ENCODE data around the gene ATXN1.
"Not testable (repeated sequence)": the region's sequence is repeated elsewhere in the genome, so short reads cannot be mapped to it uniquely, and the experiment has no call there.

The ATXN1 gene

GRCh38 chr6:16470502-16471221 is 290.6 kb downstream of the ATXN1 start:
- DNase-seq = no peak

DNA sequence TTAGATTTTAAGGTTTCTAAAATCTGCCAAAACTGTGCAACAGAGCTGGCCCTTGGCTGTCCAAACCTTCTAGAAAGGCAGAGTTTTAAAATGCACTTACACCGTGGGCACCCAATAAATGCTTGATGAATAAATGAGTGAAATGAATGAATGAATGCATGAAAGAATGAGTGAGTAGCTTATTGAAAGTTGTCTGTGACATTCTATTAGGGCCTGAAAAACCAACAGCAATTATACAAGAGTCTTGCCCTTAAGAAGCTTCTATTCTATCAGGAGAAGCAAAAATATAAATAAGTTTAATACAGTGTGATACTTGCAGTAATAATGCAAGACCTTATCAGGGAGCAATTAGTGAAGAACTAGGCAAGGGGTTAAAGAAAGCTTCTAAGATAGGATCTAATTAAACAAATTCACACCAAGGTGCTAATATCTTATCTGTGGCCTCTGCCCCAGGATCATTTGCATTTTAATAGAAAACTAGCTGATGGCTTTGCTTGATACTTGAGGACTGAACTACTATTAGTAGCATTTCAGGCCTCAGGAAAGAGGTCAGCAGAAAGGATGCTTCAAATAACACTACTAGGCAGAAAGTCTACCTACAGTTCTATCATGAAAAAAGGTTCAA is 292.2 kb downstream of the ATXN1 start:
- DNase-seq = no peak

- no peak for DNase-seq
These were observed 294.3 kb downstream of the ATXN1 start for GRCh38 chr6:16466800-16467553.

DNA sequence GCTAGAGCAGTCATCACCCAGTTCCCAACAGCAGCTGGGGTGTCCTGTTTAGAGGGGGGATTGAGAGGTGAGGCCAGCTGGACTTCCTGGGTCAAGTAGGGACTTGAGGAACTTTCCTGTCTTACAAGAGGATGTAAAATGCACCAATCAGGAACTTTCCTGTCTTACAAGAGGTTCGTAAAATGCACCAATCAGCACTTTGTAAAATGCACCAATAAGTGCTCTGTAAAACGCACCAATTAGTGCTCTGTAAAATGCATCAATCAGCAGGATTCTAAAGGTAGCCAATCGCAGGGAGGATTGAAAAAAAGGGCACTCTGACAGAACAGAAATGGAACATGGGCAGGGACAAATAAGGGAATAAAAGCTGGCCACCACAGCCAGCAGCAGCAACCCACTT is 297.2 kb downstream of the ATXN1 start:
- DNase-seq = no peak

DNA sequence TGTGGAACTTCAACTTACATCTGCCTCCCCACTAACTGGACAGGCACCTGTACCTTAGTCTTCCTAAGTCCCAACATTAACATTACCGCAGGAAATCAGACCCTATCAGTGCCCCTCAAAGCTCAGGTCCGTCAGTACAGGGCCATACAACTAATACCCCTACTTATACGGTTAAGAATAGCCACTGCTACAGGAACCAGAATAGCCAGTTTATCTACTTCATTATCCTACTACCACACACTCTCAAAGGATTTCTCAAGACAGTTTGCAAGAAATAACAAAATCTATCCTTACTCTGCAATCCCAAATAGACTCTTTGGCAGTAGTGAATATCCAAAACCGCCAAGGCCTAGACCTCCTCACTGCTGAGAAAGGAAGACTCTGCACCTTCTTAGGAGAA is 298.0 kb downstream of the ATXN1 start:
- not testable (repeated sequence) for DNase-seq

DNA sequence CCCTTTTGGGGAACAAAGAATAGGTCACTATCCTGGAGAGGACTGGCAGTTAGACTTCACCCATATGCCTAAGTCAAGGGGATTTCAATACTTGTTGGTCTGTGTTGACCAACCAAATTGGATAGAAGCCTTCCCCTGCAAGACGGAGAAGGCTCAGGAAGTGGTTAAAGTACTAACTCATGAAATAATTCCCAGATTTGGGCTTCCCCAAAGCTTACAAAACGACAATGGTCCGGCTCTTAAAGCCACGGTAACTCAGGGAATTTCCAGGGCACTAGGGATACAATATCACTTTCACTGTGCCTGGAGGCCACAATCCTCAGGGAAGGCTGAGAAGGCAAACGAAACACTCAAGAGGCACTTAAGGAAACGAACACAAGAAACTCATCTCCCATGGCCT is 299.8 kb downstream of the ATXN1 start:
- no peak for DNase-seq

DNA sequence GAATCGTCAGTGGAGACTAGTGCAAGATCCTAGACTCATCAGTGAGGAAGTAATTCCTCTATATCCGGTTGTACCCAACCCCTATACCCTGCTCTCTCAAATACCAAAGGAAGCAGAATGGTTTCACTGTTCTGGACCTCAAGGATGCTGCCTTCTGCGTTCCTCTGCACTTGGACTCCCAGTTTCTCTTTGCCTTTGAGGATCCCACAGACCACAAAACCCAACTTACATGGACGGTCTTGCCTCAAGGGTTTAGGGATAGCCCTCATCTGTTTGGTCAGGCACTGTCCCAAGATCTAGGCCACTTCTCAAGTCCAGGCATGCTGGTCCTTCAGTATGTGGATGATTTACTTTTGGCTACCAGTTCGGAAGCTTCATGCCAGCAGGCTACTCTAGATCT is 301.8 kb downstream of the ATXN1 start:
- not testable (repeated sequence) for DNase-seq

DNA sequence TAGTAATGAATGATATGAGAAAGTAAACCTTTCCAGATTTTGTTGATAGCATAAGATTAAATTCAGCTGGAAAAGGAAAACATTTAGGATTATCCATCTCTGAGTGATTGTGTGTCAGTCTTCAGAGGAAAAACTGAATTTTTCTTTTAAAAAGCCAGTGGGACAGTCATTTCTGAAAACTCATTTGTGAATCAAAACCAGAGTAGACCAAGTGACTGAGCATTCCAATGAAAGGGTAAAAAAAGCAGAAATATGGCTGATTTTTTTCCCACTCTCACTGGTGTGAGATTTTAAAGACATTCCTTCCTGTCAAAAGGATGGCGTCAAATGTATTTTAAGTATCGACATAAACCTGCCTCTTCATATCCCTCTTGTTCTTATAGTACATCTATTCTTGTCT is 308.9 kb downstream of the ATXN1 start:
- no peak for DNase-seq

DNA sequence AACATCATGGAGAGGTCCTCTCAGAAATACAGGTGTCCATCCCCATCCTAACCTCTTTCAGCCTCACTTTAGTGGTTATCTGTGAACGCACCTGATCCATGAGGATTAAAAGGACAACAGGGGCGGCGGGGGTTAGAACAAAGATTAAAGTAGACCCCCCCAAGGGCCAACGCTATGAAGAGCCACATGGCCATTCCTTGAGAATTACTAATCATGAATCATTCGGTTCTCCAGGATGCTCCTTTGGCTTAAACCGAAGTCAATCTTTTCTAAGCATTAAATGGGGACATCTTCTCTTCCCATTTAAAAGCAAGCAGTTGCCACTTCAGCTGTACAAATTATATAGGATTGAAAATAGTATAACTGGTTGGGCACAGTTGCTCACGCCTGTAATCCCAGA is 310.4 kb downstream of the ATXN1 start:
- no peak for DNase-seq

- no peak for DNase-seq
These were observed 311.0 kb downstream of the ATXN1 start for GRCh38 chr6:16450285-16450684.

- no peak for DNase-seq
These were observed 315.0 kb downstream of the ATXN1 start for GRCh38 chr6:16446273-16446672.

- DNase-seq = no peak
These were observed 319.2 kb downstream of the ATXN1 start for GRCh38 chr6:16442031-16442430.

DNA sequence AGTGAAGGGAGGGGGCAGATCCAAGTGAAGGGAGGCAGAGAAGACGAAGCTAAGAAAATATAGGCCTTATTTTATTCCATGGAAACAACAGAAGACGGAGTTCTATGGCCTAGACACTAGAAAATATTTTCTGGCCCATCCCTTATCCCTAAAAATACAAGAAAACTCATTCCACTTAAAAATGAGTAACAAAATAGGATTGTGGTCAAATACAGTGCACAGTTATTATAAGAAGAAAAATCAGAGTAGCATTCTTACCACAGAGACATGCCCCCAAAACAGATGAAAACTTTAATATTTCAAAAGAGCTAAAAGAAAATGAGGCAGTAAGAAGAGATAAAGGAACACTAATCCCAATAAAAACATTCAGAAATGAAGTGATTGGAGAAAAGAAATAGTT is 320.0 kb downstream of the ATXN1 start:
- no peak for DNase-seq

DNA sequence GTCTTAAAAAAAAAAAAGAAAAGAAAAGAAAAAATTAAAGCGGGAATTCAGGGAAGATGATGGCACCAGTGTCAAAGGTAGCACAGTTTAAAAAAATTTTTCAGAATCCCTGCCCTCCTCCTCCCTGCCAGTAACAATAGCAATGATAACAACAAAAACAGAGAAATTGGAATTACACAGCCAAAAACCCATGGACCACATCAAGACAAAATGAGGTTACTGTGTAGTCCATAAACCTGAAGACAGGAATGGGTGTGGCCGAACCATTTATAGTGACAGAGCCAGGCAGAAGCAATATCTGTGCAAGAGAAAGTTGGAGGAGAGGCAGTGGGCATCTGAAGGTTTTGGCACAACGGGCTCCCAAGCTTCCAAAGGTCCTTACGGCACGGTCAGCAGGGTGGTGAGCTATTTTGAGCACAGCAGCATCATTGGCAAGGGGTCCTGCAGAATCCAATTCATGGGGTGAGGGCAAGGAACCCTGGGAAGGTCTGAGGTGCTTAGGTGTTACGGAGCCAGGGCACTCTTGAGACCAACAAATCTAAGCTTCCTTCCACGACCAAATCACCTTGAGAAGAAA is 320.5 kb downstream of the ATXN1 start:
- no peak for DNase-seq

DNA sequence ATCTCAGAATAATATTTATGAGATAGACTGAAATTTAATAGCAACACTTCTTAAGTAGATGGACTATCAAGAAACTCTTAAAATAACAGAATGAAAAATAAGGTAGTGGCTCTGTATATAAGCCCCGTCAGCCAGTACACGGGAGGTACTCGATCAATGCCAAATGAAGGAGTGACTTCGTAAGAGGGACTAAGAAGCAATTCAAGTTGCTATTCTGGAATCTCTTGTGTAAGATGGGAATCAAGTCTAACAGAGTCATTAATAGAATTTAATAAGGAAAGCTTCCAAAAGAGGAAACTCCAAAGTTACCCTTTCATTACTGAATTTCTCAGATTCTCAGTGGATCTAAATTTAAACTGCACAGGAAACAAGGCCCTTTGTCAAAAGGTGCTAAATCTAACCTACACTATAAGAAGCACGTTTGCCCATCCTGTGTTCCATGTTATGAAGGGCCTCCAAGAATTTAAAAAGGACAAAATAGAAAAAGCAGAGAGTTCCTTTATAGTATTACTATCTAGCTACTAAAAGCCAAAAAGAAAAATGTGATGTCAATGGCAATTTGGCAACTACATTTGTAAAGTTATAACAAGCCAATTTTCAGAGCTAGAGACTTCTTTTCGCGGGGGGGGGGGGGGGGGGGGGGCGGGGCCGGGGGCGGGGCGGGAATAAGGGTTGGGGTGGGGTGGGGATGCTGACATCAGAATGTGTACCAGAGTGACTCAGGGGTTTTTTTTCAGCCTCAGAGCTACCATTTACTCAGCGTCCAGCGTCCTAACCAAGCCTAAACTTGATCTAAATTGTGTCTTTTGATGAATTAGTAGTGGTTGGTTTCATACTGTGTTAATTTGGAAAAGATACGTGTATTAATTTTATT is 322.3 kb downstream of the ATXN1 start:
- peak; percentile 59 for DNase-seq

DNA sequence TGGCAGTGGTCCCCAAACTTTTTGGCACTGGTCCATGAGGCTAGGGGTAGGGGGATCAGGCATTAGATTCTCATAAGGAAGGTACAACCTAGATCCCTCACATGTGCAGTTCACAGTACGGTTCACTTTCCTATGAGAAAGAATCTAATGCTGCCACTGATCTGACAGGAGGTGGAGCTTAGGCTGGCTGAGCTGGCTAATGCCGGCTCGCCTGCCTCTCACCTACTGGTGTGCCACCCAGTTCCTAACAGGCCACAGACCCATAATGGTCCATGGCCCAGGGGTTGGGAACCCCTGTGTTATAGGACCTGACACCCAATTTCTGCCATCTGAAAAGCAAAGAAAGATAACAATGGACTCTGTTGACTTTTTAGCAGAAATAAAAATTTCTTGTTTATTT is 323.3 kb downstream of the ATXN1 start:
- peak; percentile 60 for DNase-seq

DNA sequence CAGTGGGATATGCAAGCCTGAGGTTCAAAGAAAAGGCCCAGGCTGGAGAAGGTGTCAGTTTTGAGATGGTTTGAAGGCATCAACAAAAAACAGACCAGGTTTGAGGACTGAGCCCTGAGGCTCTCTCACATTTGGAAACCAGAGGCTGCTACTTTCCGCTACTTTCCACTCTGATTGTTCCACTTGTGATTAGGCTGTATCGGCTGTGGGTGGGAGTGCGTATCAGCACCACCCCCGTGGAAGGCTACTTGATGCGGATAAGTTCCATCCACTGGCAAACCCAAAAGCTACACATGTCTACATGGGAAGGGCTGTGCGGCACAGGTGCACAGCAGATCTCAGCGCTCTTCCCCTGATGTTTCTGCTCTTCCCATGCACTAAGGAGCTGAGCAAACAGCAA is 324.2 kb downstream of the ATXN1 start:
- DNase-seq = no peak

DNA sequence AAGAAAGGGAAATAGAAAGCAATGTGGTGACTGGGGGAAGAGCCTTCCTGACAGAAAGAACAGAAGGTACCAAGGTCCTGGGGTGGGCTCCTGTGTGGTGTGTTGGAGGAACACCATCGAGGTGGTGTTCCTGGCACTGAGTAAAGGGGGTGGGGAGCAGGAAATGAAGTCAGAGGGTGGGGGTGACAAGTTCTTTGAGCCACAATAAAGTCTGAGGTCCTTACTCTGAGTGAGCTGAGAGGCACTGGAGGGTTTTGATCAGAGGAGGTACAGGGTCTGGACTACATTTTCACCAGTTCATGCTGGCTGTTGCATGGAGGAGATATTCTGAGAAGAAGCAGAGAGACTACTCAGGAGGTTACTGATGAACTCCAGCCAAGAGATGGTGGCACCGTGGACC is 324.7 kb downstream of the ATXN1 start:
- DNase-seq = peak; percentile 62

DNA sequence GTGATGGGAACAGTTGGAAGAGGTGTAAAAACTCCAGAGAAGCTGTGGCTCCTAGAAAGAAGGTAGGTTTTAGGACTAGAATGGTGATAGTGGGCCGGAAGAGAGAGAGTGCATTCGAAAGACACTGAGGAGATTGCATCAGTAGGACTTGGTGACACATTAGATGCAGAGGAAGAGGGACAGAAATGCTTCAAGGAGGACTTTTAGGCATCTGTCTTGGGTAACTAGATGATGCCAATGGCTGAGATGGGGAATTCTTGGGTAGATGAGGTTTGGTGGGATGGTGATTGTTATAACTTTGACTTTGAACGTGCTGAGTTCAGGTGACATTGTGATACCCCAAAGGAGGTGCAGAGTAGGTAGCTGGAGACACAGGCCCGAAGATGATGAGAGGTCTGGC is 326.4 kb downstream of the ATXN1 start:
- peak; percentile 60 for DNase-seq

DNA sequence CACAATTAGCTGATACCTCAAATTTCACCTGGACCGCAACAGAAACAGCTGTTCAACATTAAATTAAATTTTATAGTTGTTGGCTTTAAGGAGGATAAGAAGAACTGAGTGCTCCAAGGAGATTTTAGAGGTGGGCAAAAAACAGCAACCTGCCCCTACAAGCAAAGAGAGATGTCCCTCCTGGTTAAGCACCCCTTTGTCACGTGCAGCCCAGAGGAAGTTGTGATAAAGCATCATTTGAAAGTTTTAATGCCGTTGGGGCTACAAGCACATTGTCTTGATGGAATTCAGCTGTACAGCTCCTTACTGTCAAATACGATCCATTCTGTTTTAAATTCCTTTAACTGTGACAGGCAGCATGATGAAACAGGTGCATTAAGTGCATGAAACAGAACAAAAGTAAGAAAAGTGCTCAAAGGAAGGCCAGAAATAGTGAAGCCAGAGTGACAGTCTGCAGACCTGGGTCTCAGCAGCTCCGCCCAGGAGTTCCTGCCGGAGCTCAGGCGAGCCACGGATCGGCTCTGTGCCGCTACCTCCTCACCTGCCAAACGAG is 327.8 kb downstream of the ATXN1 start:
- DNase-seq = no peak

- DNase-seq = peak; percentile 44
These were observed 328.9 kb downstream of the ATXN1 start for GRCh38 chr6:16432075-16433032.
